Osteocyte (in vitro differentiated cells): ENCODE data around the gene IL1RL2. TPM values are rescaled to one million over a fixed set of nuclear protein-coding genes. Genes with fewer than 3 reads are reported as not detected.

Experiments used
- DNase-seq: peaks from one replicate; pipeline ENCODE4 v3.0.0; 2021; ENCODE audit warnings: mixed read lengths; ENCODE audit not compliant: unreplicated experiment; ENCODE audit errors: extremely low spot score
- H3K27ac Mint-ChIP-seq: one replicate; pipeline ENCODE4 v1.8.0; 2021; ENCODE audit warnings: mild to moderate bottlenecking, mixed read lengths; ENCODE audit not compliant: unreplicated experiment
- H3K27me3 Mint-ChIP-seq: one replicate; pipeline ENCODE4 v1.8.0; 2021; ENCODE audit warnings: mixed read lengths; ENCODE audit not compliant: unreplicated experiment
- H3K36me3 Mint-ChIP-seq: one replicate; pipeline ENCODE4 v1.8.0; 2021; ENCODE audit warnings: mixed read lengths; ENCODE audit not compliant: unreplicated experiment
- H3K4me1 Mint-ChIP-seq: one replicate; pipeline ENCODE4 v1.8.0; 2021; ENCODE audit warnings: mixed read lengths; ENCODE audit not compliant: unreplicated experiment
- H3K4me3 Mint-ChIP-seq: one replicate; pipeline ENCODE4 v1.8.0; 2021; ENCODE audit warnings: mild to moderate bottlenecking, moderate library complexity, mixed read lengths; ENCODE audit not compliant: unreplicated experiment
- H3K9me3 Mint-ChIP-seq: one replicate; pipeline ENCODE4 v1.8.0; 2021; ENCODE audit warnings: mixed read lengths; ENCODE audit not compliant: unreplicated experiment
- CTCF ChIP-seq: fragments of 200-600 bp; sonication (generic); IDR thresholded peaks from 2 replicates; pipeline ENCODE4 v1.5.0; 2021; ENCODE audit warnings: antibody characterized with exemption, mild to moderate bottlenecking, moderate library complexity
- total RNA-seq: library from RNA; stranded (reverse); gene quantifications from 2 replicates; pipeline ENCODE4 v1.2.1, GENCODE V29; 2021

Gene IL1RL2
- total RNA-seq, 1 donor from 2014 or later = 0.21 TPM

DNA sequence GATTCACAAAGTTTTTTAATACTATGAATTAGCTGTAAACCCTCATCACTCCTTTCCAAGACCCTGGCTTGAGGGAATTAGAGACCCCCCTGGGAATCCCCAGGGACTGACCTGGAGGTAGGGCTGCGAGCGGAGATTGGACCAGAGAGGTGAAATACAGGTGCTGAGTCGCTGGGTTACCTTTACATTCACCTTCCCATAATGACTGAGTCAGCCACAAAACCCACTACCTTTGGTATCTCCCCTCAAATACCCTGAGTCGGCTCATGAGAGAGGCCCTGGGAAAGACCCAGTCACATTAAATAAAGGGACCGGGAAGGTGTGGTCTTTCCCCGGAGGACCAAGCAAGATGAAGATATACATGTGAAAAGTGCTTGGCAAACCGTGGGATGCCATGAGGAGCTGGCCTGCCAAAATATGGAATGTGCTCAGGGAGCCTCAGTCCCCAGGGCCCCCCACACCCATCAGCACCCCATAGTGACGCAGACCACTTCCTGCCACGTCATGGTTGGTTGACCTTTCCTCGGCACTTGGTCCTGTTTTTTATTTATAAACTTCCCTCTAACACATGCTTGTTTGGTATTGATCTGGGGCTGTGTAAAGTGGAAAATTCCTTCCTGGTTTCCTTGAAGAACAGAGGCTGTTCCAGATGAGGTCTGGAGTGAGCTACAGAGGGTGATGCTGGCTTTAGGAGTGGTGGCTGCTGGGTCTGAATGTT, 51.4 kb downstream of the IL1RL2 start:
- Mint-ChIP-seq H3K4me3 (no peak overlapping the region), H3K27ac (peak overlapping the region; percentile 56)

DNA sequence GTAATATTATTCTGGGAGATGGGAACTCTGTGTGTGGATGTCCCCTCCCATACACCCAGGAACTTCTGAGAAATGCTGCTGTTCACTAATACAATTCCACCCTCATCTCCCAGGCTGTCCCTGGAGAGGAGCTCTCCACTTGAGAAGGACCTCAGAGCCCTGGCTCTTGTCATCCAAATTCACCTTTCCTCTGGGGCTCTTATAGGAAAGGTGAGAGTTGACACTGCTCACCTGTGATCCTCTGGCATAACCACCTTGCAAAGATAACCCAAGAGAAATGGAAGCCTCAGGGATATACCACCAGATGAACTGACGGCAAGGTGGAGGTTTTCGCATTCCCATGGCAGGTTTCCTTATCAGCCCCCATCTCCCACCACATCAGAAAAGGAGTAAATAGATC, 52.0 kb downstream of the IL1RL2 start:
- H3K4me3 Mint-ChIP-seq = no peak overlapping the region
- no peaks in the 10 kb centered on the region for H3K36me3 Mint-ChIP-seq
- no peaks in the 10 kb centered on the region for H3K27me3 Mint-ChIP-seq
- TF ChIP-seq CTCF = no peak
- no peaks in the 10 kb centered on the region for H3K9me3 Mint-ChIP-seq
- H3K27ac Mint-ChIP-seq = peak overlapping the region; percentile 56
- peaks cover 19% of the 10 kb centered on the region for H3K4me1 Mint-ChIP-seq
- no peak for DNase-seq

More for the DNA sequence above, 51.4 kb downstream of the IL1RL2 start:
- Mint-ChIP-seq H3K27me3 (no peaks in the 10 kb centered on the region), H3K4me1 (peaks cover 19% of the 10 kb centered on the region), H3K9me3 (no peaks in the 10 kb centered on the region), H3K36me3 (no peaks in the 10 kb centered on the region)
- TF ChIP-seq CTCF = no peak
- no peak for DNase-seq

DNA sequence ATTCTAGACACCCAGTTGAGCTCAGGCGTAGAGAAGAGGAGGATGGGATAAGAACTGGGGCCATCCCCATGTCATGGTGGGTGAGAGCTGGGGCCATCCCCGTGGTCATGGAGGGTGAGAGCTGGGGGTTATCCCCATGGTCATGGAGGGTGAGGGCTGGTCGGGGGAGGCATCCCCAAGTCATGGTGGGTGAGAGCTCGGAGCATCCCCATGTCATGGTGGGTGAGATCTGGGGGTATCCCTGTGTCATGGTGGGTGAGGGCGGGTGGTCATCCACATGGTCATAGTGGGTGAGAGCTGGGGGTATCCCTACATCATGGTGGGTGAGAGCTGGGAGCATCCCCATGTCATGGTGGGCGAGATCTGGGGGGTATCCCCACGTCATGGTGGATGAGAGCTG, 52.5 kb downstream of the IL1RL2 start:
- no peaks in the 10 kb centered on the region for H3K27me3 Mint-ChIP-seq
- no peaks in the 10 kb centered on the region for H3K36me3 Mint-ChIP-seq
- no peak for TF ChIP-seq CTCF
- H3K4me3 Mint-ChIP-seq = no peak overlapping the region
- H3K27ac Mint-ChIP-seq = peak overlapping the region; percentile 23
- DNase-seq = no peak
- peaks cover 19% of the 10 kb centered on the region for H3K4me1 Mint-ChIP-seq
- no peaks in the 10 kb centered on the region for H3K9me3 Mint-ChIP-seq

GRCh38 chr2:102240640-102241370, 54.0 kb downstream of the IL1RL2 start:
- Mint-ChIP-seq H3K27ac (peak overlapping the region; percentile 79), H3K9me3 (no peaks in the 10 kb centered on the region), H3K27me3 (no peaks in the 10 kb centered on the region), H3K4me3 (no peak overlapping the region), H3K4me1 (peaks cover 23% of the 10 kb centered on the region), H3K36me3 (no peaks in the 10 kb centered on the region)
- DNase-seq = peak; percentile 95
- peak; percentile 99 for TF ChIP-seq CTCF

DNA sequence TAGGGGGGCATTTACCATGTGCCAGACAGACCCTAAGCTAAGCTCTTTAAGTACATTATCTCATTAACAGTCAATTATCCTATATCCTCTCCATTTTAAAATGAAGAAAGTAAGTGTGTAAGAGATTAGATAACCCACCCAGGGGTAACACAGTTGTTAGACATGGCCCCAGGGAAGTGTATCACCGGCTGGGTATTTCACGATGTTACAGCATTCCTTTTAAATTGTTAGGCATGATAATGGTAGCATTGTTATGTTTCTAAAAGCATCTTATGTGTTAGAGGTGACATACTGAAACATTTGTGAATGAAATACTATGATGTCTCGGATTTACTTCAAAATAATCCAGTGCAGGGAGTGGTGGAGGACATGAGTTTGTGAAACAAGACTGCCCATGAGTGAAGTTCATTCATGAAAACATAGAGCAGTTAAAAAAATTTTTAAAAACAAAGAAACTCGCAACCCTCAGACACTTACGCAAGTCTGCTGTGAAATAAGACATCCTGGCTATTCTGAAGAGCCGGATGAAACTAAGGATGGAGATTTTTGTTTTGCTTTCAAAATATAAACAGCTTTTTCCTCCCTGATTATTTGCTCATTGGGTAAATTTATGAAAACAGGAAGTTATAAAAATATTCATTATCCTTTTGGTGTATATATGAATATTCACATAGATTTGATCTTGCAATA, 54.9 kb downstream of the IL1RL2 start:
- Mint-ChIP-seq H3K9me3 (no peaks in the 10 kb centered on the region), H3K27ac (no peak overlapping the region), H3K4me3 (no peak overlapping the region), H3K36me3 (no peaks in the 10 kb centered on the region), H3K4me1 (peaks cover 23% of the 10 kb centered on the region), H3K27me3 (no peaks in the 10 kb centered on the region)
- TF ChIP-seq CTCF = no peak
- DNase-seq = no peak
